Fibroblast of pulmonary artery (primary cell): ENCODE measurements around the gene EVA1B.

Source experiments
- DNase-seq: peaks from one replicate; pipeline ENCODE4 v3.0.0-alpha.2; 2010; ENCODE audit warnings: low read depth
- H3K4me3 ChIP-seq: replicated peaks from 2 replicates; pipeline ENCODE4 v1.5.1; 2011; ENCODE audit warnings: low read depth, mild to moderate bottlenecking, control low read depth, low read length, moderate library complexity
- TF ChIP-seq, protein P1 (sequence below): IDR thresholded peaks from 2 replicates; pipeline ENCODE4 v1.5.1; 2011; ENCODE audit warnings: mild to moderate bottlenecking, control low read depth, low read length, inconsistent platforms; ENCODE audit errors: missing control alignments

EVA1B gene

GRCh38 chr1:36339615-36340014, 16.2 kb upstream of the EVA1B start:
- TF ChIP-seq, protein P1, sequence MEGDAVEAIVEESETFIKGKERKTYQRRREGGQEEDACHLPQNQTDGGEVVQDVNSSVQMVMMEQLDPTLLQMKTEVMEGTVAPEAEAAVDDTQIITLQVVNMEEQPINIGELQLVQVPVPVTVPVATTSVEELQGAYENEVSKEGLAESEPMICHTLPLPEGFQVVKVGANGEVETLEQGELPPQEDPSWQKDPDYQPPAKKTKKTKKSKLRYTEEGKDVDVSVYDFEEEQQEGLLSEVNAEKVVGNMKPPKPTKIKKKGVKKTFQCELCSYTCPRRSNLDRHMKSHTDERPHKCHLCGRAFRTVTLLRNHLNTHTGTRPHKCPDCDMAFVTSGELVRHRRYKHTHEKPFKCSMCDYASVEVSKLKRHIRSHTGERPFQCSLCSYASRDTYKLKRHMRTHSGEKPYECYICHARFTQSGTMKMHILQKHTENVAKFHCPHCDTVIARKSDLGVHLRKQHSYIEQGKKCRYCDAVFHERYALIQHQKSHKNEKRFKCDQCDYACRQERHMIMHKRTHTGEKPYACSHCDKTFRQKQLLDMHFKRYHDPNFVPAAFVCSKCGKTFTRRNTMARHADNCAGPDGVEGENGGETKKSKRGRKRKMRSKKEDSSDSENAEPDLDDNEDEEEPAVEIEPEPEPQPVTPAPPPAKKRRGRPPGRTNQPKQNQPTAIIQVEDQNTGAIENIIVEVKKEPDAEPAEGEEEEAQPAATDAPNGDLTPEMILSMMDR: no peak
- no peak overlapping the region for H3K4me3 ChIP-seq
- no peak for DNase-seq

GRCh38 chr1:36339215-36339614, 15.8 kb upstream of the EVA1B start:
- DNase-seq: no peak
- TF ChIP-seq, protein P1: no peak
- H3K4me3 ChIP-seq: no peak overlapping the region

DNA sequence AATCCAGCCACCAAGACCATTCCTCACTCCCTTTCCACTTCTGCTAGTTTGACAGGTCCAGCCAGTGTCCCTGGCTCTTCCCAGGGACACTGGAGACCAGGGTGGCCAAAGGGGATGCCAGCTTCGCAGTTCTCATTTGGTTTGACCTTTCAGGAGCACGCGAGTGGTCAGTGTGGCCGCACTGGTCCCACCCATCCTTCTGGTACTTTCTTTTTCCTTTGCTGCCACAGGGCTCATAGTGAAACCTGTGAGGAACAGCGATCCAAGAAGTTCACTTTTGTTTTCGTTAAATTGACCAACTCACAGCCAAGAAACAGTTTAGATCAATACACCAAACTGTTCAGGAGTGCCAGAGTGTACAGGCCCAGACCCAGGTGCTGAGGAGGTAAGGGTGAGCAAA, 14.4 kb upstream of the EVA1B start:
- no peak overlapping the region for H3K4me3 ChIP-seq
- DNase-seq: no peak
- TF ChIP-seq, protein P1: no peak

DNA sequence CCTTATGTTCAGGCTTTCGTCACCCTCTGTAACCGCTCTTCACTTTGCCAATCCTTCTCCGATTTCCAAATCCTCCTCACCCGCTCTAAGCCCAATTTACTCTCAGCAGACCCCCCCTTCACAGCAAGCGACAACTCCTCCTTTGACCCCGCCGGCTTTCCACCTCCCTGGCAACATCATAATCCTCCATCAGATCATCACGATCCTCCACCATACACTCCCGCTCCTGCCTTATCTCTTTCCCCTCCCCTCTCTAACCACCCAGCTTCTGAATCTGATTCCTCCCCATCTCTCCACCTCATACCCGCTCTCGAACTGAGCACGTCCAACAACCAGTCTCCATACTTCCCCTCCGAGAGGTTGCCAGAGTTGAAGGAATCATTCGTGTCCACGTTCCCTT, 7.5 kb upstream of the EVA1B start:
- H3K4me3 ChIP-seq: no peak overlapping the region
- no peak for DNase-seq
- TF ChIP-seq, protein P1: no peak

- TF ChIP-seq, protein P1: no peak
- no peak for DNase-seq
- H3K4me3 ChIP-seq: no peak overlapping the region
Measured at GRCh38 chr1:36329817-36330216, 6.4 kb upstream of the EVA1B start.

- TF ChIP-seq, protein P1: no peak
- no peak overlapping the region for H3K4me3 ChIP-seq
- DNase-seq: no peak
Measured at GRCh38 chr1:36328713-36329112, 5.3 kb upstream of the EVA1B start.

DNA sequence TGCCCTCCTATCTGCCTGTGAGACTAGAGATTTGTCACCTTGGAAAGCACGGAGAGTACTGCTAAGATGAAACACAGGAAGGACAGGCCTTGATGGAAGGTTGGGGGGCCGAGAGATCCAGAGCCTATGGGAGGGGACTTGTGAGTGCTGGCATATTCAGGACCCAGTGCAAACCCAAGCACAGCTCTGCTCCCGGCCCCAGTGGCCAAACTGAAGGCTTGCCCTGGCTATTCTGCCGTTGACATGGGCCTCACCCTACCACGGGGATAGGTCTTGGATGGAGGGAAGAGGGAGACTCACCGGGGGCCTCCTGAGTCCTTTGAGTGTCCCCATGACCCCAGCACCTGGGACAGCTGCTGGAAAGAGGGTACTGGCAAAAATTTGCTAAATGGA, 4.6 kb upstream of the EVA1B start:
- no peak for DNase-seq
- TF ChIP-seq, protein P1: no peak
- no peak overlapping the region for H3K4me3 ChIP-seq
